GM23338 (cell line): ENCODE data around the gene FBL.

Experiments used
- CREB1 ChIP-seq: fragments of 250-450 bp; sonication (Bioruptor Pico); IDR thresholded peaks from 2 replicates; pipeline ENCODE4 v1.5.0; 2020; ENCODE audit warnings: low read depth, mild to moderate bottlenecking, moderate library complexity
- EZH2 ChIP-seq: fragments of 200-600 bp; sonication (generic); IDR thresholded peaks from one replicate; pipeline ENCODE4 v1.8.0; 2017; ENCODE audit warnings: antibody characterized with exemption, mild to moderate bottlenecking, low read depth; ENCODE audit not compliant: unreplicated experiment
- EZH2phosphoT487 ChIP-seq: fragments of 200-600 bp; sonication (generic); IDR thresholded peaks from one replicate; pipeline ENCODE4 v1.8.1; 2018; ENCODE audit warnings: antibody characterized with exemption; ENCODE audit not compliant: unreplicated experiment
- JUNB ChIP-seq: IDR thresholded peaks from one replicate; pipeline ENCODE4 v1.6.1; 2016; ENCODE audit warnings: antibody characterized with exemption; ENCODE audit not compliant: unreplicated experiment
- NANOG ChIP-seq: IDR thresholded peaks from 2 replicates; pipeline ENCODE4 v1.6.1; 2016; ENCODE audit warnings: antibody characterized with exemption, borderline replicate concordance
- POLR2AphosphoS5 ChIP-seq: IDR thresholded peaks from 2 replicates; pipeline ENCODE4 v1.6.1; 2016; ENCODE audit warnings: antibody characterized with exemption, low read depth
- STAT1 ChIP-seq: IDR thresholded peaks from one replicate; pipeline ENCODE4 v1.6.1; 2016; ENCODE audit warnings: antibody characterized with exemption; ENCODE audit not compliant: unreplicated experiment
- ZNF114 ChIP-seq: fragments of 250-450 bp; sonication (Bioruptor Pico); IDR thresholded peaks from 2 replicates; pipeline ENCODE4 v1.5.0; 2020; ENCODE audit warnings: mild to moderate bottlenecking, moderate library complexity
- ZNF331 ChIP-seq: fragments of 250-450 bp; sonication (Bioruptor Pico); IDR thresholded peaks from 2 replicates; pipeline ENCODE4 v1.5.0; 2020; ENCODE audit warnings: low read depth, mild to moderate bottlenecking, moderate library complexity
- TF ChIP-seq, protein P1 (sequence below), 2 experiments: fragments of 200-600 bp in 1 of 2; sonication (generic) in 1 of 2; conservative IDR thresholded peaks; 2 replicates each; pipeline versions ENCODE4 v1.5.1 to v1.6.1; 2016 to 2017; ENCODE audit warnings: antibody characterized with exemption in 2 of 2, low read depth in 2 of 2, mild to moderate bottlenecking in 2 of 2, moderate library complexity in 1 of 2
- TF ChIP-seq, protein P2 (sequence below): fragments of 250-450 bp; sonication (Bioruptor Pico); IDR thresholded peaks from 2 replicates; pipeline ENCODE4 v1.5.0; 2020; ENCODE audit warnings: mild to moderate bottlenecking, moderate library complexity
- TF ChIP-seq, protein P3 (sequence below): IDR thresholded peaks from one replicate; pipeline ENCODE4 v1.6.1; 2018; ENCODE audit warnings: antibody characterized with exemption; ENCODE audit not compliant: unreplicated experiment

DNA sequence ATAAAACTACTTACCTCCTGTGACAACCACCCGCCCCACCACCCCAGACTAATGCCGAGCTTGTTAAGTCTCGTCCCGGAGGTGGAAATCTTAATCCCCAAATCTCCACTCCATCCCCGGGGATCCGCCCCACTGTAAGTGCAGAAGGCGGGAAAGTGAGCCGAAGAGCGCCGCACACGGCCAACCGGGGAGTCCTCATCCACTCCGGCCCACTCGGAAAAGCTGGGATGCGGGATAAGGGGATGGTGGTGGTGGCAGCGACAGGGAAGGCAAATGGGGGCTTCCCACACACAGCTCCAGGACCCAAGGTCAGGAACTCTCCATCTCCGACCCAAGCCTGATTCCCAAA lies 621 bp downstream of the FBL start:
- TF ChIP-seq, protein P1, sequence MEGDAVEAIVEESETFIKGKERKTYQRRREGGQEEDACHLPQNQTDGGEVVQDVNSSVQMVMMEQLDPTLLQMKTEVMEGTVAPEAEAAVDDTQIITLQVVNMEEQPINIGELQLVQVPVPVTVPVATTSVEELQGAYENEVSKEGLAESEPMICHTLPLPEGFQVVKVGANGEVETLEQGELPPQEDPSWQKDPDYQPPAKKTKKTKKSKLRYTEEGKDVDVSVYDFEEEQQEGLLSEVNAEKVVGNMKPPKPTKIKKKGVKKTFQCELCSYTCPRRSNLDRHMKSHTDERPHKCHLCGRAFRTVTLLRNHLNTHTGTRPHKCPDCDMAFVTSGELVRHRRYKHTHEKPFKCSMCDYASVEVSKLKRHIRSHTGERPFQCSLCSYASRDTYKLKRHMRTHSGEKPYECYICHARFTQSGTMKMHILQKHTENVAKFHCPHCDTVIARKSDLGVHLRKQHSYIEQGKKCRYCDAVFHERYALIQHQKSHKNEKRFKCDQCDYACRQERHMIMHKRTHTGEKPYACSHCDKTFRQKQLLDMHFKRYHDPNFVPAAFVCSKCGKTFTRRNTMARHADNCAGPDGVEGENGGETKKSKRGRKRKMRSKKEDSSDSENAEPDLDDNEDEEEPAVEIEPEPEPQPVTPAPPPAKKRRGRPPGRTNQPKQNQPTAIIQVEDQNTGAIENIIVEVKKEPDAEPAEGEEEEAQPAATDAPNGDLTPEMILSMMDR (conservative IDR thresholded peaks at IDR 0.05; ENCODE audit: low read depth in 2 of 2): 0 out of 4 replicates have a peak, but pooled peaks of 1 of the 2 experiments have one; percentile 6
- TF ChIP-seq JUNB (no peak), POLR2AphosphoS5 (no peak), EZH2phosphoT487 (no peak), EZH2 (no peak), CREB1 (no peak), STAT1 (no peak), NANOG (no peak), ZNF114 (CRISPR knock-in tag) (no peak), ZNF331 (CRISPR knock-in tag) (no peak)
- TF ChIP-seq, protein P2, sequence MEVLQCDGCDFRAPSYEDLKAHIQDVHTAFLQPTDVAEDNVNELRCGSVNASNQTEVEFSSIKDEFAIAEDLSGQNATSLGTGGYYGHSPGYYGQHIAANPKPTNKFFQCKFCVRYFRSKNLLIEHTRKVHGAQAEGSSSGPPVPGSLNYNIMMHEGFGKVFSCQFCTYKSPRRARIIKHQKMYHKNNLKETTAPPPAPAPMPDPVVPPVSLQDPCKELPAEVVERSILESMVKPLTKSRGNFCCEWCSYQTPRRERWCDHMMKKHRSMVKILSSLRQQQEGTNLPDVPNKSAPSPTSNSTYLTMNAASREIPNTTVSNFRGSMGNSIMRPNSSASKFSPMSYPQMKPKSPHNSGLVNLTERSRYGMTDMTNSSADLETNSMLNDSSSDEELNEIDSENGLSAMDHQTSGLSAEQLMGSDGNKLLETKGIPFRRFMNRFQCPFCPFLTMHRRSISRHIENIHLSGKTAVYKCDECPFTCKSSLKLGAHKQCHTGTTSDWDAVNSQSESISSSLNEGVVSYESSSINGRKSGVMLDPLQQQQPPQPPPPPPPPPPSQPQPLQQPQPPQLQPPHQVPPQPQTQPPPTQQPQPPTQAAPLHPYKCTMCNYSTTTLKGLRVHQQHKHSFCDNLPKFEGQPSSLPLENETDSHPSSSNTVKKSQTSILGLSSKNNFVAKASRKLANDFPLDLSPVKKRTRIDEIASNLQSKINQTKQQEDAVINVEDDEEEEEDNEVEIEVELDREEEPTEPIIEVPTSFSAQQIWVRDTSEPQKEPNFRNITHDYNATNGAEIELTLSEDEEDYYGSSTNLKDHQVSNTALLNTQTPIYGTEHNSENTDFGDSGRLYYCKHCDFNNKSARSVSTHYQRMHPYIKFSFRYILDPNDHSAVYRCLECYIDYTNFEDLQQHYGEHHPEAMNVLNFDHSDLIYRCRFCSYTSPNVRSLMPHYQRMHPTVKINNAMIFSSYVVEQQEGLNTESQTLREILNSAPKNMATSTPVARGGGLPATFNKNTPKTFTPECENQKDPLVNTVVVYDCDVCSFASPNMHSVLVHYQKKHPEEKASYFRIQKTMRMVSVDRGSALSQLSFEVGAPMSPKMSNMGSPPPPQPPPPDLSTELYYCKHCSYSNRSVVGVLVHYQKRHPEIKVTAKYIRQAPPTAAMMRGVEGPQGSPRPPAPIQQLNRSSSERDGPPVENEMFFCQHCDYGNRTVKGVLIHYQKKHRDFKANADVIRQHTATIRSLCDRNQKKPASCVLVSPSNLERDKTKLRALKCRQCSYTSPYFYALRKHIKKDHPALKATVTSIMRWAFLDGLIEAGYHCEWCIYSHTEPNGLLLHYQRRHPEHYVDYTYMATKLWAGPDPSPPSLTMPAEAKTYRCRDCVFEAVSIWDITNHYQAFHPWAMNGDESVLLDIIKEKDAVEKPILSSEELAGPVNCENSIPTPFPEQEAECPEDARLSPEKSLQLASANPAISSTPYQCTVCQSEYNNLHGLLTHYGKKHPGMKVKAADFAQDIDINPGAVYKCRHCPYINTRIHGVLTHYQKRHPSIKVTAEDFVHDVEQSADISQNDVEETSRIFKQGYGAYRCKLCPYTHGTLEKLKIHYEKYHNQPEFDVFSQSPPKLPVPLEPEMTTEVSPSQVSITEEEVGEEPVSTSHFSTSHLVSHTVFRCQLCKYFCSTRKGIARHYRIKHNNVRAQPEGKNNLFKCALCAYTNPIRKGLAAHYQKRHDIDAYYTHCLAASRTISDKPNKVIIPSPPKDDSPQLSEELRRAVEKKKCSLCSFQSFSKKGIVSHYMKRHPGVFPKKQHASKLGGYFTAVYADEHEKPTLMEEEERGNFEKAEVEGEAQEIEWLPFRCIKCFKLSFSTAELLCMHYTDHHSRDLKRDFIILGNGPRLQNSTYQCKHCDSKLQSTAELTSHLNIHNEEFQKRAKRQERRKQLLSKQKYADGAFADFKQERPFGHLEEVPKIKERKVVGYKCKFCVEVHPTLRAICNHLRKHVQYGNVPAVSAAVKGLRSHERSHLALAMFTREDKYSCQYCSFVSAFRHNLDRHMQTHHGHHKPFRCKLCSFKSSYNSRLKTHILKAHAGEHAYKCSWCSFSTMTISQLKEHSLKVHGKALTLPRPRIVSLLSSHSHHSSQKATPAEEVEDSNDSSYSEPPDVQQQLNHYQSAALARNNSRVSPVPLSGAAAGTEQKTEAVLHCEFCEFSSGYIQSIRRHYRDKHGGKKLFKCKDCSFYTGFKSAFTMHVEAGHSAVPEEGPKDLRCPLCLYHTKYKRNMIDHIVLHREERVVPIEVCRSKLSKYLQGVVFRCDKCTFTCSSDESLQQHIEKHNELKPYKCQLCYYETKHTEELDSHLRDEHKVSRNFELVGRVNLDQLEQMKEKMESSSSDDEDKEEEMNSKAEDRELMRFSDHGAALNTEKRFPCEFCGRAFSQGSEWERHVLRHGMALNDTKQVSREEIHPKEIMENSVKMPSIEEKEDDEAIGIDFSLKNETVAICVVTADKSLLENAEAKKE: no peak
- TF ChIP-seq, protein P3, sequence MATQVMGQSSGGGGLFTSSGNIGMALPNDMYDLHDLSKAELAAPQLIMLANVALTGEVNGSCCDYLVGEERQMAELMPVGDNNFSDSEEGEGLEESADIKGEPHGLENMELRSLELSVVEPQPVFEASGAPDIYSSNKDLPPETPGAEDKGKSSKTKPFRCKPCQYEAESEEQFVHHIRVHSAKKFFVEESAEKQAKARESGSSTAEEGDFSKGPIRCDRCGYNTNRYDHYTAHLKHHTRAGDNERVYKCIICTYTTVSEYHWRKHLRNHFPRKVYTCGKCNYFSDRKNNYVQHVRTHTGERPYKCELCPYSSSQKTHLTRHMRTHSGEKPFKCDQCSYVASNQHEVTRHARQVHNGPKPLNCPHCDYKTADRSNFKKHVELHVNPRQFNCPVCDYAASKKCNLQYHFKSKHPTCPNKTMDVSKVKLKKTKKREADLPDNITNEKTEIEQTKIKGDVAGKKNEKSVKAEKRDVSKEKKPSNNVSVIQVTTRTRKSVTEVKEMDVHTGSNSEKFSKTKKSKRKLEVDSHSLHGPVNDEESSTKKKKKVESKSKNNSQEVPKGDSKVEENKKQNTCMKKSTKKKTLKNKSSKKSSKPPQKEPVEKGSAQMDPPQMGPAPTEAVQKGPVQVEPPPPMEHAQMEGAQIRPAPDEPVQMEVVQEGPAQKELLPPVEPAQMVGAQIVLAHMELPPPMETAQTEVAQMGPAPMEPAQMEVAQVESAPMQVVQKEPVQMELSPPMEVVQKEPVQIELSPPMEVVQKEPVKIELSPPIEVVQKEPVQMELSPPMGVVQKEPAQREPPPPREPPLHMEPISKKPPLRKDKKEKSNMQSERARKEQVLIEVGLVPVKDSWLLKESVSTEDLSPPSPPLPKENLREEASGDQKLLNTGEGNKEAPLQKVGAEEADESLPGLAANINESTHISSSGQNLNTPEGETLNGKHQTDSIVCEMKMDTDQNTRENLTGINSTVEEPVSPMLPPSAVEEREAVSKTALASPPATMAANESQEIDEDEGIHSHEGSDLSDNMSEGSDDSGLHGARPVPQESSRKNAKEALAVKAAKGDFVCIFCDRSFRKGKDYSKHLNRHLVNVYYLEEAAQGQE: no peak
